Transverse colon (tissue), 4 donors: ENCODE data around the gene YJEFN3. TPM values are rescaled to one million over a fixed set of nuclear protein-coding genes. Genes with fewer than 3 reads are reported as not detected.

Experiments
- DNase-seq: peaks from one replicate; pipeline ENCODE4 v3.0.0-alpha.2; 2019
- H3K27ac ChIP-seq, 4 donors: fragments of 200-600 bp; sonication (generic); 2 replicates each; pipeline ENCODE4 v1.5.1; 2016 to 2018; ENCODE audit warnings: inconsistent platforms in 4 of 4
- H3K27me3 ChIP-seq: fragments of 200-600 bp; sonication (generic); 2 replicates; pipeline ENCODE4 v1.5.1; 2017; ENCODE audit warnings: inconsistent platforms
- H3K36me3 ChIP-seq, 4 donors: fragments of 200-600 bp; sonication (generic); 2 replicates each; pipeline ENCODE4 v1.5.1; 2017 to 2019; ENCODE audit warnings: inconsistent platforms in 4 of 4
- H3K4me1 ChIP-seq, 4 donors: fragments of 200-600 bp; sonication (generic); 2 replicates each; pipeline ENCODE4 v1.5.1; 2017 to 2020; ENCODE audit warnings: inconsistent platforms in 4 of 4
- H3K4me3 ChIP-seq, 4 donors: fragments of 200-600 bp; sonication (generic); 1 replicate in 1 of 4; 2 replicates in 3 of 4; pipeline versions ENCODE4 v1.5.1 to v1.6.1; 2017 to 2019; ENCODE audit warnings: inconsistent platforms in 4 of 4
- H3K9me3 ChIP-seq, 2 donors: fragments of 200-600 bp; sonication (generic); 2 replicates each; pipeline ENCODE4 v1.5.1; 2017 to 2019; ENCODE audit warnings: inconsistent platforms in 2 of 2
- CTCF ChIP-seq, 5 experiments: fragments of 200-600 bp in 3 of 5; fragments of 450-650 bp in 2 of 5; sonication (generic) in 3 of 5; IDR thresholded peaks; 1 replicate in 2 of 5; 2 replicates in 3 of 5; pipeline ENCODE4 v1.5.1; 2016 to 2017; ENCODE audit warnings: antibody characterized with exemption in 5 of 5, inconsistent platforms in 3 of 5, mild to moderate bottlenecking in 2 of 5, moderate library complexity in 1 of 5
- EP300 ChIP-seq: sonication (generic); formaldehyde crosslinking; IDR thresholded peaks from one replicate; pipeline ENCODE4 v1.6.1; 2017; ENCODE audit warnings: antibody characterized with exemption, low read depth
- POLR2A ChIP-seq: fragments of 450-650 bp; IDR thresholded peaks from one replicate; pipeline ENCODE4 v1.6.1; 2016; ENCODE audit warnings: antibody characterized with exemption, mild to moderate bottlenecking, moderate library complexity
- POLR2AphosphoS5 ChIP-seq, 3 donors: sonication (generic); formaldehyde crosslinking; IDR thresholded peaks; one replicate each; pipeline ENCODE4 v1.6.1; 2016; ENCODE audit warnings: antibody characterized with exemption in 3 of 3
- WGBS, 2 donors: methylation state at CpG; one replicate each; pipeline ENCODE4 v1.1.5; 2018; ENCODE audit warnings: low coverage in 1 of 2; 5-methylcytosine and 5-hydroxymethylcytosine counted together
- in situ Hi-C, 4 donors: fragments of 200-750 bp; cut with MboI; loops; one replicate each; pipeline versions ENCODE4 v1.15.0 to v1.15.1; 2017; ENCODE audit warnings: low sequenced_read_pairs in 3 of 4, low pct_ligation_motif_present in 1 of 4, low pct_unique_long_range_greater_than_20kb in 1 of 4
- intact Hi-C: fragments of 100-400 bp; cut with DNase I; formaldehyde crosslinking; loops from one replicate; pipeline ENCODE4 v1.15.1; 2023; ENCODE audit warnings: low total_unique reads
- total RNA-seq, 4 donors: library from RNA; depleted of rRNA; stranded (reverse); fragments of >200 nt; gene quantifications; one replicate each; pipeline ENCODE4 v1.1.0, GENCODE V29; 2016

Gene YJEFN3
- total RNA-seq, 4 donors from 2014 or later, result 3.5 to 6.0 (median 4.0) TPM

DNA sequence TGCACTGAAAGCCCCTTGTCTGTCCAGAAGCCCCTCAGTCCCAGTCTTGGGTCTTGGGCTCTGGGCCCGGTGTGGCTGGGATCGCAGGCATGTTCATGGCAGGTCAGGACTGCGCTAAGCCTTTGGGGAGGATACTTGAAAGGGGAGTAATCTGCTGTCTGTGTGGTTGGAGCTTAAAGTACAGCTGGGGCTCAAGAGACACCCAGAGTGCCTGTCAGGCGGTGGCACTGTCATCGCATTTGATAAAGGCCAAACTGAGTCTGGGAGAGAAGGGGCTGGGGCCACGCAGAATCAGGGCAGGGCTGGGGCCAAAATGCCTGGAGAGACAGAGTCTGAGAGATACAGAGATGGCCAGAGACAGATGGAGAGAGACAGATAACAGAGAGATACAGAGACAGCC lies 5.1 kb downstream of the YJEFN3 start:
- in situ Hi-C loops (loop anchor here (5.0 to 25.0 kb wide), 5 partner anchors 103 to 753 kb away; partner anchors contain the start of genes GMIP (in 4 of the 4) and LPAR2 (in 1 of the 4)), intact Hi-C loops (loop anchor here (2.0 to 10.0 kb wide), 2 partner anchors 113 to 421 kb away; no protein-coding TSS in a partner anchor)
- H3K27me3 ChIP-seq, result peaks cover 23% of the 10 kb centered on the region
- TF ChIP-seq POLR2AphosphoS5 (IDR thresholded peaks at IDR 0.05), result no peak
- no peak for TF ChIP-seq CTCF (IDR thresholded peaks at IDR 0.05)
- no peak for TF ChIP-seq EP300
- no peak for TF ChIP-seq POLR2A
- no peak overlapping the region for H3K27ac ChIP-seq
- H3K4me3 ChIP-seq, result no peak overlapping the region
- no peaks in the 10 kb centered on the region for H3K36me3 ChIP-seq
- DNase-seq, result no peak
- WGBS, 2 donors, result 87 to 100% methylated on average over 1 to 6 of the region's 6 CpGs
- H3K4me1 ChIP-seq, result peaks cover 6 to 26% (median 18%) of the 10 kb centered on the region in 4 donors
- H3K9me3 ChIP-seq, result no peaks in the 10 kb centered on the region

GRCh38 chr19:19534556-19535265 lies 6.0 kb downstream of the YJEFN3 start:
- H3K36me3 ChIP-seq, result no peaks in the 10 kb centered on the region
- WGBS, 2 donors, result 80 to 94% methylated on average over 2 to 24 of the region's 27 CpGs
- H3K9me3 ChIP-seq, result no peaks in the 10 kb centered on the region
- peaks cover 6 to 26% (median 19%) of the 10 kb centered on the region in 4 donors for H3K4me1 ChIP-seq
- in situ Hi-C loops, result loop anchor here (5.0 to 25.0 kb wide), 5 partner anchors 103 to 753 kb away; partner anchors contain the start of genes GMIP (in 4 of the 4) and LPAR2 (in 1 of the 4)
- H3K27me3 ChIP-seq, result peaks cover 32% of the 10 kb centered on the region
- intact Hi-C loops, result loop anchor here (10.0 kb wide), 1 partner anchor 420 kb away; no protein-coding TSS in a partner anchor
- no peak overlapping the region for H3K4me3 ChIP-seq
- H3K27ac ChIP-seq, result no peak overlapping the region
- TF ChIP-seq CTCF (IDR thresholded peaks at IDR 0.05), result no peak
- TF ChIP-seq POLR2A, result no peak
- TF ChIP-seq EP300, result no peak
- TF ChIP-seq POLR2AphosphoS5 (IDR thresholded peaks at IDR 0.05), result no peak
- DNase-seq, result no peak

- no peak overlapping the region for H3K4me3 ChIP-seq
- intact Hi-C loops, result loop anchor here (10.0 kb wide), 1 partner anchor 419 kb away; no protein-coding TSS in a partner anchor
- no peak overlapping the region for H3K27ac ChIP-seq
- H3K4me1 ChIP-seq, result peaks cover 11 to 31% (median 24%) of the 10 kb centered on the region in 4 donors
- no peak for TF ChIP-seq POLR2A
- no peak for TF ChIP-seq CTCF (IDR thresholded peaks at IDR 0.05)
- TF ChIP-seq POLR2AphosphoS5 (IDR thresholded peaks at IDR 0.05), result no peak
- no peak for TF ChIP-seq EP300
- H3K27me3 ChIP-seq, result peaks cover 40% of the 10 kb centered on the region
- in situ Hi-C loops, result loop anchor here (10.0 to 25.0 kb wide), 4 partner anchors 102 to 752 kb away; partner anchors contain the start of genes GMIP (in 3 of the 4) and LPAR2 (in 1 of the 4)
- H3K9me3 ChIP-seq, result no peaks in the 10 kb centered on the region
- DNase-seq, result no peak
- WGBS, 2 donors, result 79% methylated on average over 33 of the region's 34 CpGs; no CpG with 5 or more reads in 1 of the 2 donors
- H3K36me3 ChIP-seq, result no peaks in the 10 kb centered on the region
These were observed 6.8 kb downstream of the YJEFN3 start for GRCh38 chr19:19535311-19536191.
